Spinal cord (tissue), 10 donors: ENCODE results near the gene NEO1. TPM values are rescaled to one million over a fixed set of nuclear protein-coding genes. Genes with fewer than 3 reads are reported as not detected.

Experiments used
- DNase-seq, 6 donors: peaks; one replicate each; pipeline versions ENCODE4 v3.0.0 to v3.0.0-alpha.2; 2013 to 2015; ENCODE audit warnings: low spot score in 6 of 6, low read depth in 4 of 6
- H3K27ac ChIP-seq: one replicate; pipeline ENCODE4 v1.5.1; 2013; ENCODE audit warnings: low read depth, low read length, control low read depth
- H3K27me3 ChIP-seq: one replicate; pipeline ENCODE4 v1.6.1; 2013; ENCODE audit warnings: low read length; ENCODE audit not compliant: control insufficient read depth, insufficient read depth
- H3K36me3 ChIP-seq: one replicate; pipeline ENCODE4 v1.6.1; 2013; ENCODE audit warnings: low read length; ENCODE audit not compliant: control insufficient read depth, insufficient read depth
- H3K4me1 ChIP-seq: one replicate; pipeline ENCODE4 v1.6.1; 2013; ENCODE audit warnings: low read length; ENCODE audit not compliant: control insufficient read depth, insufficient read depth
- H3K4me3 ChIP-seq: one replicate; pipeline ENCODE4 v1.5.1; 2013; ENCODE audit warnings: low read depth, low read length, control low read depth
- H3K9me3 ChIP-seq: one replicate; pipeline ENCODE4 v1.6.1; 2013; ENCODE audit warnings: low read length; ENCODE audit not compliant: control insufficient read depth, insufficient read depth
- WGBS: methylation state at CpG from one replicate; pipeline ENCODE4 v1.1.5; 2013; ENCODE audit warnings: missing lambda C conversion rate; ENCODE audit not compliant: insufficient coverage; 5-methylcytosine and 5-hydroxymethylcytosine counted together
- polyA plus RNA-seq, 2 donors: library from polyadenylated mRNA; unstranded; fragments of 120-200 nt; gene quantifications; one replicate each; pipeline ENCODE4 v1.2.1, GENCODE V29; 2013; ENCODE audit not compliant: insufficient read length in 2 of 2
- total RNA-seq, 2 donors: library from RNA; depleted of rRNA in 1 of 2; stranded (reverse); fragments of 120-200 nt in 1 of 2; fragments of >200 nt in 1 of 2; gene quantifications; one replicate each; pipeline versions ENCODE4 v1.2.3 to v1.2.4, GENCODE V29; 2013 to 2014
- donor health status: healthy.

The NEO1 gene
- total and polyA plus RNA-seq, 4 donors: 70.6 to 121 (median 104) TPM

DNA sequence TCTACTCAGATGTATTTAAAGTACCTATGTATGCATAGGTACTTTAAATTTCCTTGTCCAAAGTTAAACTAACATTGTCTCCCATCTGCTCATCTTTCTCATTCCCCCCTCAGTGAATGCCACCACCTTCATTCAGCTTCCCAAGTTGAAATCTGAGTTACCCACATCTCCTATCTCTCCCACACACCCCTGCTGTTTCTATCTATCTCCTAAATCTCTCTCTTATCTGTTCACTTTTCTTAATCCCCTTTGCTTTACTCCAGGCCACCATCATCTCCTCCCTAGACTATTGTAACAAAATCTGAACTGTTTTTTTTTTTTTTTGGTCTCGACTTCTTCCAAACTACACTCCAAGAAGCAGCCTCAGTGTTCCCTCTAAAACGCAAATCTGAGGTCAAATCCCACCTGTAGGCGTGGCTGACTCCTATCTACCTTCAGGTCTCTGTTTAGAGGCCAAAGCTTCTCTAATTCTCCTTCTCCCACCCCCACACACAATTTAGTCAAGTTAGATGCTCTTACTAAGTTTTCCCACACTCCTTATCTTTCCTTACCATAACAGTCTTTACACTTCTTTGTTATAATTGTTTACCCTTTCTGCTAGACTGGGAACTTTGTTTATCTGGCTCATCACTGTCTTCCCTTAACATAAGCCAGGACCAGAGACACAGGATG, 3.5 kb upstream of the NEO1 start:
- no peaks in the 10 kb centered on the region for H3K27me3 ChIP-seq
- DNase-seq: no peak
- H3K4me3 ChIP-seq: no peak overlapping the region
- H3K9me3 ChIP-seq: no peaks in the 10 kb centered on the region
- WGBS: 79% methylated on average over 3 of the region's 3 CpGs
- no peak overlapping the region for H3K27ac ChIP-seq
- no peaks in the 10 kb centered on the region for H3K36me3 ChIP-seq
- no peaks in the 10 kb centered on the region for H3K4me1 ChIP-seq

DNA sequence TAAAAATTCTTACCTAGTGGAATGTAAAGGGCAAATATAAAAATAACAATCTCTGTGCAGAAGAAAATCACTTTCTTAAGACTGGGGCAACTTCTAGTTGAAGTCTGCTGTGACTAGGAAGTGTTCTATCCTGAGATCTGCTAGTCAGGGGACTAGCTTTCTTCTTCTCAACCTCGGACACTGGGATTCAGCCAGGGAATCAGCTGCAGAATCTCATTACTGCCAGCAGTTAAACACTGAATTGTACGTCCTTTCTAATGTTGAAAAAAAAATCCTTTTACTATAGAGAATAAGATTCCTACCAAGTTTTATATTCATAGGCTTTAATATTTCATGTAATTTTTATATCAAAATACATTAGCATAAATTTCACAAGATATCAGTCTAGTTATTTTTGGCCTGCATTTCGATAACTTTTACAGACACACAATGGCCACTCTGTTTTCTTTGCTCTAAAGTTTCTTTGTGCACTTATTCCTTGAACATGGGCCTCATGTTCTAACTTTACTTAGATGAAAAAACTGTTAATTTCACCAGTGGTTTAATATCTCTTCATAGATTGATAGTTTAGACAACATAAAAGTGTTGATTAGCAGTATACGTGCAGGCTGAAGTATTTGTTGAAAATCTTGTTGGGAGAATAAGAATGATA, 2.6 kb upstream of the NEO1 start:
- Histone ChIP-seq H3K9me3 (no peaks in the 10 kb centered on the region), H3K36me3 (no peaks in the 10 kb centered on the region), H3K4me1 (no peaks in the 10 kb centered on the region), H3K27ac (no peak overlapping the region), H3K4me3 (no peak overlapping the region), H3K27me3 (no peaks in the 10 kb centered on the region)
- WGBS: 40% methylated on average over 1 of the region's 4 CpGs
- peak in 2 of 6 donors; percentile 54 to 65 for DNase-seq

DNA sequence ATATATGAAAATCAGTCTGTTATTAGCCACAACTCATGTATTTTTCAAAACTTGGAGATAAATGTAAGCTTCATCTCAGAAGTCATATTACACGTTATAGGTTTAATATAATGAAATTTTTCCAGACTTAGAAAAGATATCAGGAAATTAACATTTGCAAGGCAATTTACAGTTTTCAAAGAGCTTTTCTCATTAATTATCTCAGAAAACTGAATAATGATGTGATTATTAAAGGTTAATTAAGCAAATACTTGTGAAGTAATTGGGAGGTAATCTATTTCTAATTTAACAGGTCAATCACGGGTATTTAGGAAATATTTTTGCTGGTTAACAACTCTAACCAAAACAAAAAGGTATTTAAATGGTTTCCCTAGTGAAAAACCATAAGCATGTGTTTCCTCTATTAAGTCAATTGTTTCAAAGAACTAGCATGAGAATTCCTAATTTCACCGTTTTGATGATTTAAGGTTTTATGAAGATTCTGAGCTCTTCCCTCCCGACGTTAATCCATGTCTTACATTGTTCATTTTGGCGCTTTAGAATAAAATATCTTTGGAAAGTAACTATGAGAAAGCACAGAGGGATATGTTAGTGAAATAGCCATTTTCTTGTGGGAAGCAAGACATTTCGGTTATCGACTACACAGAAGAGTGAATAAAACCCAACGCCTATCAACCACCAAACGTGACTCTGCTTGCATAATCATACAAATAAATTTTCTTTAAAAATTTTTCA, 1.5 kb upstream of the NEO1 start:
- no CpG with 5 or more reads among the region's 10 CpGs for WGBS
- Histone ChIP-seq H3K36me3 (no peaks in the 10 kb centered on the region), H3K4me1 (no peaks in the 10 kb centered on the region), H3K9me3 (no peaks in the 10 kb centered on the region), H3K27ac (no peak overlapping the region), H3K4me3 (peak overlapping the region; percentile 77), H3K27me3 (no peaks in the 10 kb centered on the region)
- DNase-seq: no peak

DNA sequence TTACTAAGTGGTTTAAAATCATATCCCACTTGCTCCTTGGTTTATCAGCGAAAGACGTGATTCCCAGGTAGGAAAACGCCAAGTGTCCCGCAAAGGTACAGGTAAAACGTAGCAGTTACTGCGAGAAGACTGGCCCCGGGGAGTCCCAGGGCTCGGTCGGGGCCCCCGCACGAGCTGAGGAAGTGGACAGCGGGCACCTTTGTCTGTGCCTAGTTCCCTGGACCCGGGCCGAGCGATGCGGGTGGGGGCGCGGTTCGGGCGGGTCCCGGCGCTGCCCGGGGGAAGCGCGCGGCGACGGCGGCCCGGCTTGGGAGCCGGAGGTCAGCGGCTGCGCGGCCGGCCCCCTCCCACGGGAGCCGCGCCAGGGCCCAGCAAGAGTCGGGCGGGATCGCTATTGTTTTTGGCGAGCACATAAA, 864 bp upstream of the NEO1 start:
- Histone ChIP-seq H3K27ac (peak overlapping the region; percentile 95), H3K9me3 (no peaks in the 10 kb centered on the region), H3K4me3 (peak overlapping the region; percentile 77), H3K4me1 (no peaks in the 10 kb centered on the region), H3K27me3 (no peaks in the 10 kb centered on the region), H3K36me3 (no peaks in the 10 kb centered on the region)
- WGBS: under 1% methylated on average over 42 of the region's 42 CpGs
- DNase-seq: peak in 1 of 6 donors; percentile 27

DNA sequence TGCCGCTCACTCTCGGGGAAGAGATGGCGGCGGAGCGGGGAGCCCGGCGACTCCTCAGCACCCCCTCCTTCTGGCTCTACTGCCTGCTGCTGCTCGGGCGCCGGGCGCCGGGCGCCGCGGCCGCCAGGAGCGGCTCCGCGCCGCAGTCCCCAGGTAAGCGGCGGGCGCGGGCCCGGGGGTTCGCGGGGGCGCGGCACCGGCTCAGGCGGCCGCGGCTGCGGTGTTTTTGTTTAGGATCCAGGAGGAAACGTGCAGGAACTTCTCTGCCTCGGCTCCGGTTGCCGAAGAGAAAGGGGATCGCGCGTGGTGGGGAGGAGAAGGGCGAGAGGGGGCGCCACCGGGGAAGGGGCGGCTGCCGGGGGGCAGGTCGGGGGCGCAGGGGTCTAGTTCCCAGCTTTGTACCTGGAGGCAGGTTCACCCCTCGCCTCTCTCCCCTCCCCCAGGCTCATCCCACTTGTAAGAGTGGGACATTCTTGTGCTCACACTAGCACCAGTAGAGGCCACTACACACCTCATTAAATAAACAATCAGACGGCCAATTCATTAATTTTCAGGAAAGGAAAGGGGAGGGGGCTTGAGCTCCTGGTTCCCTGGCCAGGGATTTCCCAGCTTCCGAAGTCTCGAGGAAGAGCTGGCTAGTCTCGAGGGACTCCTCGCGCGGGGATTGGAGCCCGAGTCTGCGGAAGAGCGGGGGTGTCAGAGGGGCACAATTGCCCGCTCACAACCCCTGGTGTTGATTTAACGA, 562 bp downstream of the NEO1 start:
- peak overlapping the region; percentile 67 for H3K27ac ChIP-seq
- 0% methylated on average over 46 of the region's 61 CpGs for WGBS

DNA sequence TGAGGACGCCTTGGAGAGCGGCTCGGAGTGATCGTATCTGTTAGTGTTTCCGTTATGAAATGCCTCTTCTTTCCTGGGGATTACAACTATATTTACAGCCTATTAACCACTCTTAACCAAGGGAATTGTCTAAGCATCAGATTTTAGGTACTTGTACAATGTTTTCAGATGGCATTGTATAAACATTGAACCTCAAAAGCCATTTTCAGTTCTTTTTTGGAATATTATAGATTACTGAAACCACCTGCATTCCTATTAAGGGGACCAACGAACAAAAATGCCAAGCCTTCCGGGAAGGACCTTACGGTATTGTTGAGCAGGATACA, 1.1 kb downstream of the NEO1 start:
- no peaks in the 10 kb centered on the region for H3K36me3 ChIP-seq
- peak overlapping the region; percentile 84 for H3K4me3 ChIP-seq
- WGBS: no CpG with 5 or more reads among the region's 8 CpGs
- peak overlapping the region; percentile 67 for H3K27ac ChIP-seq
- no peaks in the 10 kb centered on the region for H3K4me1 ChIP-seq
- no peaks in the 10 kb centered on the region for H3K27me3 ChIP-seq
- H3K9me3 ChIP-seq: no peaks in the 10 kb centered on the region
- DNase-seq: no peak

More for the DNA sequence above, 562 bp downstream of the NEO1 start:
- H3K4me3 ChIP-seq: peak overlapping the region; percentile 84
- H3K36me3 ChIP-seq: no peaks in the 10 kb centered on the region
- H3K4me1 ChIP-seq: no peaks in the 10 kb centered on the region
- DNase-seq: peak in 4 of 6 donors; percentile 45 to 91 (median 72)
- no peaks in the 10 kb centered on the region for H3K27me3 ChIP-seq
- H3K9me3 ChIP-seq: no peaks in the 10 kb centered on the region

DNA sequence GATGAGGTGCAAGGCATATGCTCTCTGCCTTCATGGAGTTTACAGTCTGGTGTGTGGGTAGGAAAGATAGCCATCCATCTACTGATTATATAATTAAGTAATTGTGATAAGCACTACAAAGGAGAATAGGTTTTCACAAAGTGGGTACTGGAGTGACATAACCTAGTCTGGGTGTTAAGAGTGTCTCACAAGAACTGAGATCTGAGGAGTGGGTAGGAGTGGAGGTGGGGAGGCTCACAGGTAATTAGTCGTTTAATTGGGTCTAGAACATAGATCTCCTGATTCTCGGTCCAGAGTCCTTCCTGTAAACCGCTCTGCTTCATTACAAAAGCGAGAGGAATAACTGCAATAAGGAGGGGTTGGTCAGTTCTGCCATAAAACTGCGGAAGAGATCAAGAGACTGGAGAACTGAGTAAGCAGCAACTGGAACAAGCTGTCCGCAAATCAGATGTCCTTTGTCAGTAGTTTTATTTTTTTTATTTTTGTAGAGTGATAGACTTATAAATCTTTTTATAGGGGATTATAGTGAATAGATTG, 2.2 kb downstream of the NEO1 start:
- no peak overlapping the region for H3K27ac ChIP-seq
- no peaks in the 10 kb centered on the region for H3K27me3 ChIP-seq
- no peak for DNase-seq
- no peaks in the 10 kb centered on the region for H3K9me3 ChIP-seq
- H3K4me3 ChIP-seq: no peak overlapping the region
- H3K4me1 ChIP-seq: no peaks in the 10 kb centered on the region
- H3K36me3 ChIP-seq: no peaks in the 10 kb centered on the region
- WGBS: 79% methylated on average over 5 of the region's 6 CpGs

DNA sequence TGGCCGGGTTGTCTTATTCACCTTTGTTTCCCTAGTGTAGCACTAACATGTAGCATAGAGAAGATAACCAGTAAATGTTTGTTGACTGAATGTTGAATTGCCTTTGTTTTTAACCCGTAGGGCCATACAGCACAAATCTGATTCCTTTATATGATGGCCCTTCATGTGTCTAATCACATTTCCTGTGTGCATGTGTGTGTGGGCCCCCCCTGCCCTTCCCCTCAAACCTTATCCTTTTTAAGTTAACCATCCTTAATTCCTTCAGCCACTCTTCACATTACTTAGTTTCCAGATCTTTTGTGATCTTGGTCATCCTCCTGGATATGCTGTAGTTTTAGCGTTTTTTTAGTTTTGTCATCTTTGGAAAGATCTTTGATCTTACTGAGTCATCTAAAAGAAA, 4.2 kb downstream of the NEO1 start:
- WGBS: no CpG with 5 or more reads among the region's 3 CpGs
- H3K36me3 ChIP-seq: no peaks in the 10 kb centered on the region
- no peaks in the 10 kb centered on the region for H3K9me3 ChIP-seq
- H3K27me3 ChIP-seq: no peaks in the 10 kb centered on the region
- no peaks in the 10 kb centered on the region for H3K4me1 ChIP-seq
- no peak for DNase-seq
- no peak overlapping the region for H3K4me3 ChIP-seq
- H3K27ac ChIP-seq: no peak overlapping the region

DNA sequence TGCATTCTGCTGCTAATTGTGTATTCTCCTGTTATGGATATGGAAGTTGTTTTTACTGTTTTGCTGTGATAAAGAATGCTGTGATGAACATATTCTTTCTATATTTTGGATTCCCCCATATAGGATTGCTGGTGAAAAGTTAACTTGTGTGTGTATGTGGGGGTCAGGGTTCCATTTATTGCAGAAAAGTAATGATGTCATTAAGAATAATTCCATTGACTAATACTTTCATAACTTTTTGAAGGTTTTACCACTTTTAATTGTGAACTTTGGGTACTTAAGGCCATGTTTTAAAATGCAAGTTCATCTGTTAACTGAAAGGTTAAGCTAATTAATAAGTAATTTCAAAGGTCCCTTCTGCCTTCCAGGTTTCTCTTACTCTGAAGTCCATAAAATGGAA, 6.2 kb downstream of the NEO1 start:
- H3K4me3 ChIP-seq: no peak overlapping the region
- H3K9me3 ChIP-seq: no peaks in the 10 kb centered on the region
- no peaks in the 10 kb centered on the region for H3K36me3 ChIP-seq
- no peaks in the 10 kb centered on the region for H3K4me1 ChIP-seq
- no peak for DNase-seq
- no peaks in the 10 kb centered on the region for H3K27me3 ChIP-seq
- no peak overlapping the region for H3K27ac ChIP-seq
